IPS-18c (cell line): ENCODE data around the gene RAB4B.
"Not testable (repeated sequence)": the region's sequence is repeated elsewhere in the genome, so short reads cannot be mapped to it uniquely, and the experiment has no call there.

Experiments
- H3K4me3 ChIP-seq: 2 replicates; pipeline ENCODE4 v1.7.0; 2013; ENCODE audit warnings: low read depth, mild to moderate bottlenecking, low read length, moderate library complexity; ENCODE audit not compliant: insufficient read depth
- H3K9me3 ChIP-seq: one replicate; pipeline ENCODE4 v1.6.1; 2013; ENCODE audit warnings: mild to moderate bottlenecking, low read length, moderate library complexity; ENCODE audit not compliant: control insufficient read depth, insufficient read depth

Gene RAB4B

GRCh38 chr19:40807147-40808020 lies 29.3 kb downstream of the RAB4B start:
- Histone ChIP-seq H3K4me3 (no peak overlapping the region), H3K9me3 (no peaks in the 10 kb centered on the region)

DNA sequence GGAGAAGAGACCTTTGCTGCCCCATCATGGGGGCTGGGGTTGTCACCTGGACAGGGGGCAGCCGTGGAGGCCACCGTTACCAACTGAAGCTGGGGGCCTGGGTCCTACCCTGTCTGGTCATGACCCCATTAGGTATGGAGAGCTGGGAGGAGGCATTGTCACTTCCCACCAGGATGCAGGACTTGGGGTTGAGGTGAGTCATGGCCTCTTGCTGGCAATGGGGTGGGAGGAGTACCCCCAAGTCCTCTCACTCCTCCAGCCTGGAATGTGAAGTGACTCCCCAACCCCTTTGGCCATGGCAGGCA lies 29.9 kb downstream of the RAB4B start:
- Histone ChIP-seq H3K4me3 (no peak overlapping the region), H3K9me3 (no peaks in the 10 kb centered on the region)

- Histone ChIP-seq H3K9me3 (no peaks in the 10 kb centered on the region), H3K4me3 (no peak overlapping the region)
Measured at GRCh38 chr19:40808497-40808896, 30.4 kb downstream of the RAB4B start.

GRCh38 chr19:40809358-40810086 lies 31.5 kb downstream of the RAB4B start:
- H3K9me3 ChIP-seq = no peaks in the 10 kb centered on the region
- H3K4me3 ChIP-seq = 0 out of 2 replicates have a peak overlapping the region, but pooled peaks have one; percentile 43

- Histone ChIP-seq H3K4me3 (peak overlapping the region; percentile 43; the same call in 1 of the 2 replicates), H3K9me3 (no peaks in the 10 kb centered on the region)
Measured at GRCh38 chr19:40810160-40810559, 32.1 kb downstream of the RAB4B start.

DNA sequence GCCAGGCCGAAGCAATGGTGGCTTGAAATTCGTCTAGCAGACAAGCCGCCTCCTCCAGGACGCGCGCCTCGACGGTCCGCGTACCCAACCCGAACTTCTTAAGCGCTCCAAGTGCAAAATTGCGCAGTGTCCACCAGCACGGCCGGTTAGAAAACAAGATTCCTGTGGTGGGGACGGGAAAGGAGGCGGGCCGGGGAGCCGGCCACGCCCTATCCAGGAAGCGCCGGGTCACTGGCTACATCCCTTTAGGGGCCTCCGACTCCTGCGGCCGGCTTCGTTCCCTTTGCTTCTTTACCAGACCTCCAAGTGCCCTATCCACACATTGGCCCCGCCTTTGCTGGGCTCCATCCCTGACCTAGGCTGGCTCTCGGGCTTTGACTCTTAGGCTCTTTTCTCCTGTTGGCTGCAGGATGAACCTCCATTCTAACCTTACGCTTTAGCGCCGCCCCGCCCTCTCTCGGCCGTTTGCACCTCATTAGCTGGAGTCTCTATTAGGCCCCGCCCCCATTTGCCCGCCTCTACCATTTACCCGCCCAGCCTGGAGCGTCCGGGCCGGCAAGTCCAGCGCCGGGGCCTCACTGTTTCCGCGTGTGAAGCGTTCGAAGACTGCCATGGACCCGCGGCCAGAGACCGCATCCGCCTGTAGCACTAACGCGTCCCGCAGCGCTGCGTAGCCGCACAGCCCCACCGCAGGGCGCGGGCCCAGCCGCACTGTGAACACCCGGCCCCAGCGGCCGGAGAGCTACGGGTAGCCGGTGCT lies 32.8 kb downstream of the RAB4B start:
- H3K9me3 ChIP-seq = not testable (repeated sequence)
- peak overlapping the region; percentile 50 for H3K4me3 ChIP-seq

- Histone ChIP-seq H3K9me3 (no peaks in the 10 kb centered on the region), H3K4me3 (peak overlapping the region; percentile 50)
Measured at GRCh38 chr19:40811478-40812341, 33.7 kb downstream of the RAB4B start.

- not testable (repeated sequence) for H3K9me3 ChIP-seq, H3K4me3 ChIP-seq
Measured at GRCh38 chr19:40812571-40812970, 34.5 kb downstream of the RAB4B start.

- Histone ChIP-seq H3K4me3 (no peak overlapping the region), H3K9me3 (no peaks in the 10 kb centered on the region)
Measured at GRCh38 chr19:40813182-40813581, 35.1 kb downstream of the RAB4B start.

DNA sequence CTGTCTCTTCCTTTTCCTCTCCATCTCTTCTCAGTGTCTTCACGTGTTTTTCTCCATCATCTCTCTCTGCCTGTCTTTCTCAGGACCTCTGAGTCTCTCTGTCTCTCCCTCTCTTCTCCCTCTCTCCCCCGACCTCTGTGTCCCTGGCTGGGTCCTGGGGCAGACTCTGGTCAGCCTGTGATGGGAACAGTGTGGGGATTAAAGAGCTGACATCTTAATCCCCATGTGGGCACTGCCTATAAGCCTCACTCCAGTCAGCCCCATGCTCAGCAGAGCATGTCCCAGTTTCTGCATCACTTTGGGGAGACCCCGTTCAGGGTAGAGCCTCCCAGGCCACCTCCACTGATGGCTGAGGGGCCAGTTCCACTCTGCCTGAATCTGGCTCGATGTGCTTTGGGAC lies 37.2 kb downstream of the RAB4B start:
- no peak overlapping the region for H3K4me3 ChIP-seq
- no peaks in the 10 kb centered on the region for H3K9me3 ChIP-seq

- not testable (repeated sequence) for H3K9me3 ChIP-seq
Measured at GRCh38 chr19:40818480-40819399, 40.7 kb downstream of the RAB4B start.

GRCh38 chr19:40819479-40820234 lies 41.6 kb downstream of the RAB4B start:
- not testable (repeated sequence) for H3K9me3 ChIP-seq, H3K4me3 ChIP-seq

More at GRCh38 chr19:40818480-40819399, 40.7 kb downstream of the RAB4B start:
- not testable (repeated sequence) for H3K4me3 ChIP-seq

- no peaks in the 10 kb centered on the region for H3K9me3 ChIP-seq
- H3K4me3 ChIP-seq = no peak overlapping the region
Measured at GRCh38 chr19:40822161-40822560, 44.1 kb downstream of the RAB4B start.

- H3K4me3 ChIP-seq, H3K9me3 ChIP-seq: not testable (repeated sequence)
Measured at GRCh38 chr19:40822704-40823553, 44.9 kb downstream of the RAB4B start.

- H3K9me3 ChIP-seq, H3K4me3 ChIP-seq: not testable (repeated sequence)
Measured at GRCh38 chr19:40824916-40825315, 46.9 kb downstream of the RAB4B start.
